LoVo (cell line): ENCODE data around the gene DNAJC4.

Experiments used
- DNase-seq: peaks from one replicate; pipeline ENCODE4 v3.0.0-alpha.2; 2016; ENCODE audit warnings: low spot score

DNAJC4 gene

DNA sequence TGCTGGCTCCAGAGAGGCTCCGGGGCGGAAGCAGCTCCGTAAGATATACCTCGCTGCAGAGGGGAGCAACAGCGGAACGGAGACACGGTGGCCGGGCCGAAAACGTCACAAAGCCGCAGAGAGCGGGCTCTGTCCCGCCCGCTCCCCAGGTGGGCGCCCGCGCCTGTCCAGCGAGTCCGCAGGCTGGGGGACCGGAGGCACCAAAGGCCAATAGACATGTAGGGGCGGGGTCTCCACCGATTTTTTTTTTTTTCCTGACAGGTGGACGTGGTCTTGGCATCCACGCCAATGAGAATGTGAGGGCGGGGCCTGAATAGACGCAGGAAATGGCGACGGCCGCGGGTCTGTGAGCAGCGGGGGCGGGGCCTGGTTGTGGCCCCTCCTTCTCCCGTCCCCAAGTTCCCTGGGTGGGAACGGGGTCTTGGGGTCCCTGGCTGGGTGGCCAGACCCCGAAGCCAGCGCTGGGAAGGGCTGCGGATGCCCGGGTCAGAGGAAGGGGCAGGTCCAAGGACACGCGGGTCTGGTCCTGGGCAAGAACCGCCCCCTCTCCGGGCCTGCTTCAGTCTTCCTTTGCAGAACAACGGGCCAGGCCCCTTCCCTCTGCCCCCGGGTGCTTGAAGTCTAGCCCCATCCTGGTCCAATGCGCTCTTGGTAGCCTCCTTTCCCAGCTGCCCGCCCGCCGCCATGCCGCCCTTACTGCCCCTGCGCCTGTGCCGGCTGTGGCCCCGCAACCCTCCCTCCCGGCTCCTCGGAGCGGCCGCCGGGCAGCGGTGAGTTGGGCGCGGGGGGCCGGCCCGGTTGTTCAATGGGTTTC is at the start of gene DNAJC4:
TSS of gene DNAJC4 (plus strand) at position 378 of the 814 bp plus-strand sequence. CDS start at position 685, 307 bp downstream.
- DNase-seq = peak; percentile 90

- DNase-seq = no peak
Measured at GRCh38 chr11:64180891-64181290, 49.5 kb upstream of the DNAJC4 start.

DNA sequence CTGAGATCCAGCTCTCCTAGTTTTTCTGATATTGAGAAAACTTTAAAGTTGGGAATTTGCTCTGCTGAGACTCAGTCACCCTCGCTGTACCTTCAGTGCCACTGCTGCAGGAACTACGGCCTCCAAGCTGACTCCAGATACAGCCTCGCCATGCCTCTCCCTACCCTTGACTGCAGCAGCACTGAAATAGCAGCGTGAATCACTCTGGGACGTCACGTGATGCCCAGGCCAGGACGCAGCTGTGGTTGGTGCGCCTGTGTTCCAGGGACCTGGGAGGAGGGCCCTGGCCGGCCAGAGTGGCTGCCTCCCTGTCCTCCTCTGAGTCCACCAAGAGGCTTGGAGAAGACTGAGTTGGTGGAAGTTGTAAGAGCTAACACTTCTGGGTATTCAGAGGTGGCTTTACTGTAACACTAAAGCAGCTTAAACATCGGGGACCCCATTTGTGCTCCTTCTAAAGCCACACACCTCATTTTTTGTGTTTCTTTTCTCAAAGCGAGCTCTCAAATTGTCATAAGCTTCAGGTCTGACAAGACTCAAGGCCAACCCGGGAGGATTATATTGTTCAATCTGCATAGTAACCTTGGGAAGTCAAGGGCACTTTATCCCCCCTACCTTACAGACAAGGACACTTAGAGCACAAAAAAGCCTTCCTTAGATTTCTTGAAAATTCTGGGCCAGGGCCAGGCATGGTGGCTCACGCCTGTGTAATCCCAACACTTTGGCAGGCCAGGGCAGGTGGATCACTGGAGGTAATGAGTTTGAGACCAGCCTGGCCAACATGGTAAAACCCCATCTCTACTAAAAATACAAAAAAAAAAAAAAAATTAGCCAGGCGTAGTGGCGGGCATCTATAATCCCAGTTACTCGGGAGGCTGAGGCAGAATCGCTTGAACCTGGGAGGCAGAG is 48.6 kb upstream of the DNAJC4 start:
- DNase-seq = peak; percentile 68

- DNase-seq = no peak
Measured at GRCh38 chr11:64183890-64184289, 46.5 kb upstream of the DNAJC4 start.

GRCh38 chr11:64185175-64185692 is 45.1 kb upstream of the DNAJC4 start:
- no peak for DNase-seq

- peak; percentile 99 for DNase-seq
Measured at GRCh38 chr11:64185693-64186491, 44.5 kb upstream of the DNAJC4 start, which contains the start of gene STIP1. TSS of gene STIP1 (plus strand) at chr11:64186171. CDS start at chr11:64186262, 91 bp downstream.

GRCh38 chr11:64186492-64187165 is 43.7 kb upstream of the DNAJC4 start:
- no peak for DNase-seq

GRCh38 chr11:64192434-64192833 is 37.9 kb upstream of the DNAJC4 start:
- DNase-seq = no peak

DNA sequence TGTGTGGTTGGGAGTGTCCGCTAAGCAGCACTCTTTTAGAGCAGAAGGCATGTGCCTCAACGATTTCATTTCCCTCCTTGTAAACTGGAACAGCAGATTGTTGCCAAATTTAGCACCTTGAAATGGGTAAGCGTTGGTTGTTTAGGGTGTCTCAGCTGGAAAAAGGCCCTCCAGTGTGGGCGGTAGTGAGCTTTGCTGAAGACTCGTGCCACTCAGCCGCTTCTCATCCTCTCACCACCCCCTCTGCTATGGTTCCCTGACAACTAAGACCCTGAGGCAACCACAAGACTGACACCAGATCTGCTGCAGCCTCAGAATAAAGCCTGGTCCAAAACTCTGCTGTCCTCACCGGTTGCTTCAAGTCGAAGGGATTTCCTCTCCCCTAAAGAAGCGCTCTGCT is 33.7 kb upstream of the DNAJC4 start:
- DNase-seq = no peak

GRCh38 chr11:64198511-64198910 is 31.8 kb upstream of the DNAJC4 start:
- no peak for DNase-seq

- no peak for DNase-seq
Measured at GRCh38 chr11:64201543-64201942, 28.8 kb upstream of the DNAJC4 start.

DNA sequence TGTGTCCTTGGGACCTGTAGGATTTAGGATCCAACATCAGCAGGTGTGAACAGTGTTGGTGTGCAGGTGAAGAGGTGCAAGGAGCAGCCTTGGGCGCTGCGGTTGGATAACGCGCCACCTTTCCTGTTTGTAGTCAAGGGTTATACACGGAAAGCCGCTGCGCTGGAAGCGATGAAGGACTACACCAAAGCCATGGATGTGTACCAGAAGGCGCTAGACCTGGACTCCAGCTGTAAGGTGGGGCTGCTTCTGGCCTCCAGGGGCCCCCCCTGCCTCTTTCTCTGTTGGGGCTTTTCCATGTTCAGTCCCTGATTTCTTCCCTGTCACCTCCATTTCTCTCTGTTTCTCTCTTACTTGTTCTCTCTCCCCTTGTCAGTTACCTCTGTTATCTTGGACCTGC is 27.4 kb upstream of the DNAJC4 start:
- DNase-seq = no peak

GRCh38 chr11:64203421-64204079 is 26.8 kb upstream of the DNAJC4 start:
- no peak for DNase-seq

DNA sequence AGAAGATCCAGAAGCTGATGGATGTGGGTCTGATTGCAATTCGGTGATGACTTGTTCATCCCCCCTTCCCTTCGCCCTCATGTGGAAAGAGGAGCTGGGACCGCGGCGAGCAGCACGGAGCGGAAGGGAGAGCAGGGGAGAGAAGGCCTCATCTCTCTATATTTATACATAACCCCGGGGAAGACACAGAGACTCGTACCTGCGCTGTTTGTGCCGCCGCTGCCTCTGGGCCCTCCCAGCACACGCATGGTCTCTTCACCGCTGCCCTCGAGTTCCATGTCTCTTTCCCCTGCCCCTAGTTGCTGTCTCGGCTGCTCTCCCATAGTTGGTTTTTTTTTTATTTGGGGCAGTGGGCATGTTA is 26.3 kb upstream of the DNAJC4 start:
- DNase-seq = no peak

GRCh38 chr11:64204464-64204989 is 25.8 kb upstream of the DNAJC4 start:
- DNase-seq = peak; percentile 67

DNA sequence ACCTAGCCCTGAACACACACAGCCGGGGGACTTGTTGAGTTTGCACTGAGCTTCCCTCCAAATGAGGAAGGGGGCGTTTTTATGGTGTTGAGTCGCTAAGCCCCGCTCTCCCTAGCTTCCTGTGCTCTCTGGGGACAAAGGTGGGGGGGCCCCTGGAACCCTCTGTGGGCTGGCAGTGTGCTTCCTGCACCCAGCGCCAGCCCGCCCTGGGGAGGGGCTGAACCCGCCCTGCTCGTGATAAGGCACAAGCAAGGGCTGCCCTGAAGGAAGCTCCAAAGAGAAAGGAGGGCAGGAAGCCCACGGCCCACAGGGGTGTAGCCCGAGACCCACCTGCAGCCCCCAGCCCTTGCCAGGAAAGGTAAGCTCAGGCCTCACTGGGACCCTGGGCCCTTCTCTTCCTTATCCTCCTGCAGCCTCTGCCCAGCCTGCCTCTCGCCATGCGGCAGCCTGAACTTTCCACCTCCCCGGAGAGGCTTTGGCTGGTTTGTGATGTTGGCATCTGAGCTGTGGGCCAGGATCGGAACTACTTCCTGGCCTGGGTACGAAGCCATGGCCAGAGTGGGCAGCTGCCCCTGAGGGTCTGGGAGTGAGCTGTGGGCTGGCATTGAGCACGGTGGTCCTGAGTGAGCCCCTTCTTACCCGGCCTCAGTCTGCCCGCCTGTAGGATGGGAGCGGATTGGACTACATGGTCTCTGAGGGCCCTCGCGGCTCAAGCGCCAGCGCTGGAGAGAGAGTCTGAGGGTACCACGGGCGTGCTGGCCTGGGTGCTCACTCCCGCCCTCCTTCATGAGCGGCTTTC is 23.7 kb upstream of the DNAJC4 start, which contains the start of gene FERMT3:
TSS of gene FERMT3 (plus strand) at position 265 of the 799 bp plus-strand sequence. CDS start 644 bp downstream, outside the sequence.
- no peak for DNase-seq

DNA sequence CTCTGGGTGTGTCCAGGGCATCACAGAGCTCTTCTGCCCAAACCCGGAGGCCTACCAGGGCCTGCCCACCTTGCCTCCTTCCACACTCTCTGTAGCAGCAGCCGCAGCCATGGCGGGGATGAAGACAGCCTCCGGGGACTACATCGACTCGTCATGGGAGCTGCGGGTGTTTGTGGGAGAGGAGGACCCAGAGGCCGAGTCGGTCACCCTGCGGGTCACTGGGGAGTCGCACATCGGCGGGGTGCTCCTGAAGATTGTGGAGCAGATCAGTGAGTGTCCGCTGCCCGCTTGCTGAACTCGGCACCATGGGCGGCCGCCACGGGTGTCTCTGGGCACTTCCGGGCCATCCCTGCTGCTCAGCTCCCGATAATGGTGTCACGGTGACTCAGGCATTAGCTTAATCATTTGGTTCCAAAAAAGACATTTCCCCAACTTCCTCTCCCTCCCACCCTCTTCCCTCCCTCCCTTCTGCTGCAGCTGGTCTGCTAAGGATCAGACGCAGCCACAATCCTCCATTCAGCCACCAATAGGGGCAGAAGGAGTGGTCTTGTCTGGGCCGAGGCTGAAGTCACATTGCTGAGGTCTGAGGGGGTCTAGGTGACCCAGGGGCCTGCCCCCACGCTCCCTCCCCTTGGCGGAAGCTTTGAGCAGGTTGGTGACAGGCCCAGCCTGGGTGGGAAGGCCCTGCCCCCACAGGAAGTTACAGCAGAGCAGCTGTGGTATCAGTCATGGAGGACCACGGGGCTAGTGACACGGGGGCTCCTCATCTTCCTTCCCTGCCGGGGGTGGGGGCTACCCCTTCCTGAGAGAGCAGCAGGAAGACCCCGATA is 22.9 kb upstream of the DNAJC4 start:
- no peak for DNase-seq

GRCh38 chr11:64208086-64208795 is 22.1 kb upstream of the DNAJC4 start:
- no peak for DNase-seq
